ENCODE data around the gene RNF31. TPM values are rescaled to one million over a fixed set of nuclear protein-coding genes. Genes with fewer than 3 reads are reported as not detected.

Gene RNF31
- total and polyA plus RNA-seq, 2 experiments from 2014 or later = 27.8 to 29.7 TPM

GRCh38 chr14:24144451-24144850, 2.8 kb upstream of the RNF31 start:
- Histone ChIP-seq H3K9me2 (replicated peaks; ENCODE audit: insufficient read depth) (no peaks in the 10 kb centered on the region), H3K9me3 (ENCODE audit: low read depth) (no peaks in the 10 kb centered on the region), H3K4me2 (no peak overlapping the region), H3K4me1 (ENCODE audit: insufficient read depth) (peaks cover 15% of the 10 kb centered on the region), H3K36me3 (replicated peaks; ENCODE audit: insufficient read depth, low read depth) (no peaks in the 10 kb centered on the region), H4K20me1 (ENCODE audit: insufficient read depth, poor library complexity, severe bottlenecking) (peaks cover 8% of the 10 kb centered on the region), H3K4me3 (no peak overlapping the region), H2AFZ (no peak overlapping the region), H3K27me3 (no peaks in the 10 kb centered on the region), H3K27ac (no peak overlapping the region), H3K79me2 (peaks cover 49% of the 10 kb centered on the region)
- DNase-seq (ENCODE audit: low spot score) = no peak
- WGBS (ENCODE audit: low lambda C conversion rate, missing lambda C conversion rate) = 78% methylated on average over 1 of the region's 1 CpG
- no peak for TF ChIP-seq EZH2phosphoT487 (IDR thresholded peaks at IDR 0.05; ENCODE audit: low read depth, severe bottlenecking, unreplicated experiment)
- no peak for TF ChIP-seq EZH2 (IDR thresholded peaks at IDR 0.05; ENCODE audit: borderline replicate concordance)
- no peak for TF ChIP-seq CTCF (IDR thresholded peaks at IDR 0.05; ENCODE audit: poor library complexity)

GRCh38 chr14:24145219-24145618, 2.1 kb upstream of the RNF31 start:
- Histone ChIP-seq H3K79me2 (peaks cover 49% of the 10 kb centered on the region), H3K4me1 (ENCODE audit: insufficient read depth) (peaks cover 15% of the 10 kb centered on the region), H3K4me2 (peak overlapping the region; percentile 87), H3K27me3 (no peaks in the 10 kb centered on the region), H3K9me3 (ENCODE audit: low read depth) (no peaks in the 10 kb centered on the region), H3K36me3 (replicated peaks; ENCODE audit: insufficient read depth, low read depth) (no peaks in the 10 kb centered on the region), H4K20me1 (ENCODE audit: insufficient read depth, poor library complexity, severe bottlenecking) (peaks cover 6% of the 10 kb centered on the region), H3K4me3 (no peak overlapping the region), H2AFZ (no peak overlapping the region), H3K27ac (peak overlapping the region; percentile 79), H3K9me2 (replicated peaks; ENCODE audit: insufficient read depth) (no peaks in the 10 kb centered on the region)
- 100% methylated on average over 2 of the region's 2 CpGs for WGBS (ENCODE audit: low lambda C conversion rate, missing lambda C conversion rate)
- DNase-seq (ENCODE audit: low spot score) = no peak
- TF ChIP-seq EZH2 (IDR thresholded peaks at IDR 0.05; ENCODE audit: borderline replicate concordance) (no peak), EZH2phosphoT487 (IDR thresholded peaks at IDR 0.05; ENCODE audit: low read depth, severe bottlenecking, unreplicated experiment) (no peak), CTCF (IDR thresholded peaks at IDR 0.05; ENCODE audit: poor library complexity) (no peak)

- H3K79me2 ChIP-seq = peaks cover 47% of the 10 kb centered on the region
- peaks cover 6% of the 10 kb centered on the region for H4K20me1 ChIP-seq (ENCODE audit: insufficient read depth, poor library complexity, severe bottlenecking)
- peak overlapping the region; percentile 56 for H3K4me3 ChIP-seq
- no peaks in the 10 kb centered on the region for H3K9me3 ChIP-seq (ENCODE audit: low read depth)
- 36% methylated on average over 9 of the region's 9 CpGs for WGBS (ENCODE audit: low lambda C conversion rate, missing lambda C conversion rate)
- no peak for DNase-seq (ENCODE audit: low spot score)
- peaks cover 15% of the 10 kb centered on the region for H3K4me1 ChIP-seq (ENCODE audit: insufficient read depth)
- H3K36me3 ChIP-seq (replicated peaks; ENCODE audit: insufficient read depth, low read depth) = no peaks in the 10 kb centered on the region
- no peaks in the 10 kb centered on the region for H3K9me2 ChIP-seq (replicated peaks; ENCODE audit: insufficient read depth)
- H3K27me3 ChIP-seq = no peaks in the 10 kb centered on the region
- peak overlapping the region; percentile 79 for H3K27ac ChIP-seq
- TF ChIP-seq CTCF (IDR thresholded peaks at IDR 0.05; ENCODE audit: poor library complexity) (no peak), EZH2 (IDR thresholded peaks at IDR 0.05; ENCODE audit: borderline replicate concordance) (no peak), EZH2phosphoT487 (IDR thresholded peaks at IDR 0.05; ENCODE audit: low read depth, severe bottlenecking, unreplicated experiment) (no peak)
- H3K4me2 ChIP-seq = peak overlapping the region; percentile 87
- peak overlapping the region; percentile 48 for H2AFZ ChIP-seq
Measured at GRCh38 chr14:24145690-24146452, 1.4 kb upstream of the RNF31 start.
